Tibial artery (tissue), 4 donors: Measurements from ENCODE around the gene ZBTB11.
"Not testable (repeated sequence)": the region's sequence is repeated elsewhere in the genome, so short reads cannot be mapped to it uniquely, and the experiment has no call there.

Source experiments
- DNase-seq, 2 donors: peaks; one replicate each; pipeline ENCODE4 v3.0.0-alpha.2; 2019
- H3K27ac ChIP-seq, 2 donors: fragments of 200-600 bp; sonication (generic) in 1 of 2; 1 replicate in 1 of 2; 2 replicates in 1 of 2; pipeline ENCODE4 v1.5.1; 2018 to 2019; ENCODE audit warnings: mild to moderate bottlenecking in 1 of 2
- H3K27me3 ChIP-seq, 2 donors: fragments of 200-600 bp; sonication (generic) in 1 of 2; one replicate each; pipeline versions ENCODE4 v1.5.1 to v1.6.0; 2016 to 2019
- H3K36me3 ChIP-seq, 3 donors: fragments of 200-600 bp; sonication (generic) in 2 of 3; one replicate each; pipeline ENCODE4 v1.5.1; 2016 to 2019; ENCODE audit warnings: mild to moderate bottlenecking in 2 of 3
- H3K4me1 ChIP-seq, 4 donors: fragments of 200-600 bp; sonication (generic) in 2 of 4; 1 replicate in 3 of 4; 2 replicates in 1 of 4; pipeline ENCODE4 v1.5.1; 2016 to 2019
- H3K4me3 ChIP-seq, 2 donors: fragments of 200-600 bp; sonication (generic) in 1 of 2; 1 replicate in 1 of 2; 2 replicates in 1 of 2; pipeline ENCODE4 v1.5.1; 2018 to 2019; ENCODE audit warnings: mild to moderate bottlenecking in 2 of 2
- H3K9me3 ChIP-seq, 3 donors: fragments of 200-600 bp; sonication (generic) in 1 of 3; one replicate each; pipeline ENCODE4 v1.5.1; 2016 to 2019
- CTCF ChIP-seq, 2 experiments: fragments of 200-600 bp in 1 of 2; fragments of 450-650 bp in 1 of 2; IDR thresholded peaks; one replicate each; pipeline ENCODE4 v1.5.1; 2017 to 2019; ENCODE audit warnings: antibody characterized with exemption in 2 of 2, mild to moderate bottlenecking in 1 of 2, moderate library complexity in 1 of 2
- intact Hi-C: fragments of 100-400 bp; cut with DNase I; formaldehyde crosslinking; loops from one replicate; pipeline ENCODE4 v1.15.0; 2023; ENCODE audit warnings: low total_unique reads

The ZBTB11 gene

DNA sequence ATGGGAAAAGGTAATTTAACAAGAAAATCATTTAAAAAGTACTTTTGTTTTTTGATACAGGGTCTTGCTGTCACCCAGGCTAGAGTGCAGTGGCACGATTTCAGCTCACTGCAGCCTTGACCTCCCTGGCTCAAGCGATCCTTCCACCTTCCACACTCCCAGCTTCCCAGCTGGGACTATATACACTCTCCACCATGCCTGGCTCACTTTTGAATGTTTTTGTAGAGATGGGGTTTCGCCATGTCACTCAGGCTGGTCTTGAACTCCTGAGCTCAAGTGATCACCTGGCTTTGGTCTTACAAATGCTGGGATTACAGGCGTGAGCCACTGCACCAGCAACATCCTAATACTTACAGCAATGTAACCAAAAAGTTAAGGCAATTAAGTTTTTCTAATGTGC is 3.5 kb upstream of the ZBTB11 start:
- no peak for DNase-seq
- Histone ChIP-seq H3K27me3 (no peaks in the 10 kb centered on the region), H3K36me3 (peaks cover 41 to 54% (median 49%) of the 10 kb centered on the region in 3 donors), H3K27ac (no peak overlapping the region), H3K4me1 (peaks cover 7 to 44% (median 34%) of the 10 kb centered on the region in 4 donors), H3K4me3 (no peak overlapping the region), H3K9me3 (no peaks in the 10 kb centered on the region)
- intact Hi-C loops: no loop called here
- no peak for TF ChIP-seq CTCF (IDR thresholded peaks at IDR 0.05)

DNA sequence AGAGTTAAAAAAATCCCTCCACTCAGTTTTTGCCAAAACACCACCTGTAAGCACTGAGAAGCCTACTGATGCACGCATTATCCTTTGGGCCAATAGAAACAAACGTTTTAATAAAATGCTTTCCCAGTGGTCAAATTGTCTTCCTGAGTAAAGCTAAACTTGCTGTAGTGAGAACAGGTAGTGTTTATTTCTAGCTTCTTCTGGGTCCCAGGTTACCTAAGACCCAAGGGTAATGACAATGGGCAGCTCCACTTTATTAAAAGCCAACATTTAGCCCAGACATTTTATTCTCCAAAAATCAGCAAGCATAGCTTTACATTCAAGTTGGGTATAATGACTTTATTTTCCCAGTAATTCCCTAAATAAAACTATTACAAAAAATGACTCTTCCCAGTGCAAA is 1.9 kb upstream of the ZBTB11 start:
- Histone ChIP-seq H3K36me3 (peaks cover 34 to 41% (median 39%) of the 10 kb centered on the region in 3 donors), H3K4me1 (peaks cover 7 to 36% (median 26%) of the 10 kb centered on the region in 4 donors)
- H3K4me3 ChIP-seq, H3K27me3 ChIP-seq, DNase-seq, H3K27ac ChIP-seq, H3K9me3 ChIP-seq: not testable (repeated sequence)
- intact Hi-C loops: loop anchor here (10.0 kb wide), 1 partner anchor 104 kb away; the partner anchor contains the start of gene PCNP

- H3K27me3 ChIP-seq: no peaks in the 10 kb centered on the region
- intact Hi-C loops: loop anchor here (10.0 kb wide), 1 partner anchor 103 kb away; the partner anchor contains the start of gene PCNP
- peaks cover 7 to 30% (median 23%) of the 10 kb centered on the region in 4 donors for H3K4me1 ChIP-seq
- no peaks in the 10 kb centered on the region for H3K9me3 ChIP-seq
- H3K36me3 ChIP-seq: peaks cover 29 to 36% (median 32%) of the 10 kb centered on the region in 3 donors
- TF ChIP-seq CTCF (IDR thresholded peaks at IDR 0.05): no peak
- peak overlapping the region; percentile 67 to 100 for H3K4me3 ChIP-seq
- peak overlapping the region; percentile 53 to 89 for H3K27ac ChIP-seq
- DNase-seq: peak in 1 of 2 donors; percentile 70
Measured at GRCh38 chr3:101677436-101678286, 729 bp upstream of the ZBTB11 start.

DNA sequence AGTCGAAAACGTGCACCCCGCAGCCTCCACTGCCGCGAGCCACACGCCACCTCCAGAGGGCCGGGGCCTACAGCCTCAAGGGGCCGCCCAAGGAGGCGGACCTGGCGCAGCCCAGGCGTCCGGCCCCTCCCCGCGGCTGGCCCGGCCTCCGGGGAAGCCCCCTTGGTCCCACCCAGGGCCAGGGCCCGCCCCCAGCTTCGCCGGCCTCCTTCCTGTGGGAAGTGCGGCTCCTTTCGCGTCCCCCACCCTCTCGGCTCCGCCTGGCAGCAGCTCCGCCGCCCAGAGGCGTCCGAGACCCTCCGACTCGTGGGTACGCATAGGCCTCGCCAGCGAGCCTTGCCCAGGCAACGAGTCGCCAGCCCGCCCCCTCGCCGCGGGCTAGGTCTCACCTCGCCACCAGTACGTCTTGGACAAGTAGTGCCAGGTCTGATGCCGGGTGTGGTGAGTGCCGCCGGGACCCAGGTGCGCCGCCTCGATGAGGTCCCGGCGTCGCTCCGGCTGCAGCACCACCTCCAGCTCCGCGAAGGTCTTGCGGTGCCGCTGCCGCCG is 642 bp downstream of the ZBTB11 start:
- intact Hi-C loops: loop anchor here (10.0 kb wide), 1 partner anchor 101 kb away; the partner anchor contains the start of gene PCNP
- Histone ChIP-seq H3K27me3 (no peaks in the 10 kb centered on the region), H3K27ac (peak overlapping the region; percentile 89 to 97), H3K4me1 (peaks cover 7 to 25% (median 20%) of the 10 kb centered on the region in 4 donors), H3K4me3 (peak overlapping the region; percentile 67 to 100), H3K36me3 (peaks cover 15 to 22% (median 20%) of the 10 kb centered on the region in 3 donors), H3K9me3 (no peaks in the 10 kb centered on the region)
- peak; percentile 91 to 98 for DNase-seq
- TF ChIP-seq CTCF (IDR thresholded peaks at IDR 0.05): peak in 1 of 2 experiments; percentile 10

DNA sequence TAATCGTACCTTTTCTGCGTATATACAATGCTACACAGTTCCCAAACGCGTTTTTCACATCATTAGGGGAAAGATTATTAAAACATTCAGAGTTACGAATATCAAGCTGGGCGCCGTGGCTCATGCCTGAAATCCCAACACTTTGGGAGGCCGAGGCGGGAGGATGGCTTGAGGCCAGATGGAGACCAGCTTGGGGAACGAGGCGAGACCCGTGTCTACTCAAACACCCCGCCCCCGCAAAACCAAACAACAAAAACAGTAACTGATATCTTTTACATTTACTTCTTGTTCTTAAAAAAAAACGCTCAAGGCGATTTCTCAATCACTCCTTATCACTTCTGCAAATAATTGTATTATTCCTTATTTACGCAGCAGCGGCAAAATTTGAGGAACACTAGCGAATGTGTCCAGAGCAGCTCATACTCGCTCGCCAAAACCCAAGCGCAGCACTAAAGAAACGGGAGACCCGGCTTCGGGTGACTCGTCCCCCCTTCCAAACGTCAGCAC is 1.2 kb downstream of the ZBTB11 start:
- Histone ChIP-seq H3K27me3 (no peaks in the 10 kb centered on the region), H3K4me1 (peaks cover 7 to 25% (median 20%) of the 10 kb centered on the region in 4 donors), H3K27ac (peak overlapping the region; percentile 89 to 97), H3K4me3 (peak overlapping the region; percentile 67 to 100), H3K36me3 (peaks cover 13 to 21% (median 20%) of the 10 kb centered on the region in 3 donors), H3K9me3 (no peaks in the 10 kb centered on the region)
- intact Hi-C loops: loop anchor here (10.0 kb wide), 1 partner anchor 101 kb away; the partner anchor contains the start of gene PCNP
- TF ChIP-seq CTCF (IDR thresholded peaks at IDR 0.05): no peak
- DNase-seq: peak in 1 of 2 donors; percentile 51
